ENCODE results near the gene CLIP1.
"Not testable (repeated sequence)": the region's sequence is repeated elsewhere in the genome, so short reads cannot be mapped to it uniquely, and the experiment has no call there.

CLIP1 gene

GRCh38 chr12:122438822-122439221 lies 16.4 kb upstream of the CLIP1 start:
- H3K4me3 ChIP-seq (ENCODE audit: low read depth, low read length) = not testable (repeated sequence)

GRCh38 chr12:122437656-122438121 lies 15.2 kb upstream of the CLIP1 start:
- no peak overlapping the region for H3K4me3 ChIP-seq (ENCODE audit: low read depth, low read length)
- TF ChIP-seq CTCF (IDR thresholded peaks at IDR 0.05; ENCODE audit: borderline replicate concordance, insufficient read depth, low read depth, low read length) = no peak

- no peak overlapping the region for H3K4me3 ChIP-seq (ENCODE audit: low read depth, low read length)
- no peak for TF ChIP-seq CTCF (IDR thresholded peaks at IDR 0.05; ENCODE audit: borderline replicate concordance, insufficient read depth, low read depth, low read length)
Measured at GRCh38 chr12:122435186-122435585, 12.7 kb upstream of the CLIP1 start.

- not testable (repeated sequence) for H3K4me3 ChIP-seq (ENCODE audit: low read depth, low read length)
Measured at GRCh38 chr12:122429043-122429442, 6.6 kb upstream of the CLIP1 start.

- no peak for TF ChIP-seq CTCF (IDR thresholded peaks at IDR 0.05; ENCODE audit: borderline replicate concordance, insufficient read depth, low read depth, low read length)
Measured at GRCh38 chr12:122427403-122427802, 4.9 kb upstream of the CLIP1 start.

GRCh38 chr12:122423258-122424165 lies 1.0 kb upstream of the CLIP1 start:
- no peak for TF ChIP-seq CTCF (IDR thresholded peaks at IDR 0.05; ENCODE audit: borderline replicate concordance, insufficient read depth, low read depth, low read length)

More at GRCh38 chr12:122427403-122427802, 4.9 kb upstream of the CLIP1 start:
- H3K4me3 ChIP-seq (ENCODE audit: low read depth, low read length) = no peak overlapping the region

GRCh38 chr12:122422730-122423257 lies 325 bp upstream of the CLIP1 start:
- no peak for TF ChIP-seq CTCF (IDR thresholded peaks at IDR 0.05; ENCODE audit: borderline replicate concordance, insufficient read depth, low read depth, low read length)
- H3K4me3 ChIP-seq (ENCODE audit: low read depth, low read length) = peak overlapping the region; percentile 60

More at GRCh38 chr12:122423258-122424165, 1.0 kb upstream of the CLIP1 start:
- peak overlapping the region; percentile 60 for H3K4me3 ChIP-seq (ENCODE audit: low read depth, low read length)

GRCh38 chr12:122421187-122421820 lies 1.2 kb downstream of the CLIP1 start:
- peak overlapping the region; percentile 83 for H3K4me3 ChIP-seq (ENCODE audit: low read depth, low read length)
- TF ChIP-seq CTCF (IDR thresholded peaks at IDR 0.05; ENCODE audit: borderline replicate concordance, insufficient read depth, low read depth, low read length) = no peak

All from GM12875 (cell line).